ENCODE data around the gene SPEN. TPM values are rescaled to one million over a fixed set of nuclear protein-coding genes. Genes with fewer than 3 reads are reported as not detected.

SPEN gene
- total RNA-seq, 2 donors from 2014 or later, result 27.8 to 38.9 TPM

- no peak for ATAC-seq
- H3K4me1 ChIP-seq, result peaks cover 29% of the 10 kb centered on the region
Observed at GRCh38 chr1:15970911-15971310, 123.4 kb downstream of the SPEN start.

DNA sequence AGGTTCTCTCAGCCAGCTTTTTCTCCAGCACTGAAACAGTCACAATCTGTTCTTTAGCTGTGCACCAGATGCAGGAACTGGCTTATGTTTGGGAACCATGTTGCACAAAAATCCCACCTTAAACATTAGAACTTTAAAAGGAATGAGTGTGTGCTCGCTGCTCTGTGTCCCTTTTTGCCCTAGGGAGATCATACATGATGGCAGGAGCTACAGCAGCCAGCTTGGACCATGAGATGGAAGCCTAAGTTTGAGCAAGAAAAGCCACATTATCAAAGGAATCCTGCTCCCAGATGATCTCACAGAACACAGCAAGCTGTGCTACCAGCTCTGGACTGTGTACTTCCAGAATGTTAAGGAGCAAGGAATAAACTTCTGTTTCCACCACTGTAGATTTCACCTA is 124.9 kb downstream of the SPEN start:
- H3K36me3 ChIP-seq (replicated peaks in 1 of 2; ENCODE audit: insufficient read depth in 1 of 2, low read depth in 2 of 2), result peaks cover 0 to 7% of the 10 kb centered on the region in 2 donors
- no peak overlapping the region for H3K4me3 ChIP-seq
- DNase-seq (no peak), ATAC-seq (no peak)
- H3K9me3 ChIP-seq, result no peaks in the 10 kb centered on the region
- WGBS, 2 donors, result 78 to 100% methylated on average over 1 of the region's 1 CpG
- H3K27ac ChIP-seq, result no peak overlapping the region
- H3K4me1 ChIP-seq, result peaks cover 22% of the 10 kb centered on the region
- no peak for TF ChIP-seq POLR2A (IDR thresholded peaks at IDR 0.05)
- TF ChIP-seq CTCF (IDR thresholded peaks at IDR 0.05), result no peak
- intact Hi-C loops (cut with DNase I), result no loop called here
- H3K27me3 ChIP-seq, result no peaks in the 10 kb centered on the region

More at GRCh38 chr1:15970911-15971310, 123.4 kb downstream of the SPEN start:
- no peak overlapping the region for H3K4me3 ChIP-seq
- no peaks in the 10 kb centered on the region for H3K9me3 ChIP-seq
- intact Hi-C loops (cut with DNase I), result no loop called here
- DNase-seq, result no peak
- H3K36me3 ChIP-seq (replicated peaks in 1 of 2; ENCODE audit: insufficient read depth in 1 of 2, low read depth in 2 of 2), result peaks cover 0 to 7% of the 10 kb centered on the region in 2 donors
- no peaks in the 10 kb centered on the region for H3K27me3 ChIP-seq
- TF ChIP-seq CTCF (IDR thresholded peaks at IDR 0.05) (no peak), POLR2A (IDR thresholded peaks at IDR 0.05) (no peak)
- no peak overlapping the region for H3K27ac ChIP-seq

- no peak for DNase-seq
- ATAC-seq, result no peak
- peaks cover 0 to 7% of the 10 kb centered on the region in 2 donors for H3K36me3 ChIP-seq (replicated peaks in 1 of 2; ENCODE audit: insufficient read depth in 1 of 2, low read depth in 2 of 2)
- H3K9me3 ChIP-seq, result no peaks in the 10 kb centered on the region
- H3K27me3 ChIP-seq, result no peaks in the 10 kb centered on the region
- no peak overlapping the region for H3K27ac ChIP-seq
- 84 to 90% methylated on average over 4 of the region's 4 CpGs for WGBS, 2 donors
- intact Hi-C loops (cut with DNase I), result no loop called here
- peaks cover 22% of the 10 kb centered on the region for H3K4me1 ChIP-seq
- H3K4me3 ChIP-seq, result no peak overlapping the region
- TF ChIP-seq POLR2A (IDR thresholded peaks at IDR 0.05) (no peak), CTCF (IDR thresholded peaks at IDR 0.05) (no peak)
Observed at GRCh38 chr1:15973772-15974171, 126.3 kb downstream of the SPEN start.

DNA sequence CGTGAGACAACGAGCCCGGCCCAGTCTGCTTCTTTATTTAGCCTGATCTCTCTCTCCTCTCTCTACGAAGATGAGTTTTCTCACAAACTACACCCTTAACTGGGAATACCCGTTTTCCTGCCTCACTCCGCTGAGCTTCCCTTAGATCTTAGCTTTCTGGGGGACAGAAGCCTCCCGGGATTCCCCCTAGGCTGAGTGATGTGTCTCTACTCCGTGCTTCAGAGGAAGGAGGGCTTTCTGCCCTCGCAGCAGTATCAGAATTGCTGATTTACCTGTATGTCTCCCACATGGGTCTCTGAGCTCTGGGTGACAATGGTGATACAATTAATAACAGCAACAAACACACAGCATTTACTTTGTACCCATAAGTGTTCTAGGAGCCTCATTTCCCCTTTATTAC is 127.3 kb downstream of the SPEN start:
- ATAC-seq, result no peak
- H3K27ac ChIP-seq, result no peak overlapping the region
- intact Hi-C loops (cut with DNase I), result no loop called here
- H3K36me3 ChIP-seq (replicated peaks in 1 of 2; ENCODE audit: insufficient read depth in 1 of 2, low read depth in 2 of 2), result peaks cover 0 to 7% of the 10 kb centered on the region in 2 donors
- peak overlapping the region; percentile 61 to 89 for H3K4me3 ChIP-seq
- H3K4me1 ChIP-seq, result peaks cover 22% of the 10 kb centered on the region
- no peak for DNase-seq
- WGBS, 2 donors, result 51 to 53% methylated on average over 9 of the region's 9 CpGs
- TF ChIP-seq CTCF (IDR thresholded peaks at IDR 0.05), result no peak
- TF ChIP-seq POLR2A (IDR thresholded peaks at IDR 0.05), result no peak
- no peaks in the 10 kb centered on the region for H3K27me3 ChIP-seq
- H3K9me3 ChIP-seq, result no peaks in the 10 kb centered on the region

- DNase-seq (peak in 2 of 4 donors; percentile 35 to 41), ATAC-seq (peak; percentile 31)
- peak overlapping the region; percentile 61 to 89 for H3K4me3 ChIP-seq
- 0 to 2% methylated on average over 10 to 47 of the region's 47 CpGs for WGBS, 2 donors
- peaks cover 0 to 7% of the 10 kb centered on the region in 2 donors for H3K36me3 ChIP-seq (replicated peaks in 1 of 2; ENCODE audit: insufficient read depth in 1 of 2, low read depth in 2 of 2)
- intact Hi-C loops (cut with DNase I), result no loop called here
- no peaks in the 10 kb centered on the region for H3K9me3 ChIP-seq
- peak overlapping the region; percentile 12 to 77 (median 58) for H3K27ac ChIP-seq
- TF ChIP-seq POLR2A (IDR thresholded peaks at IDR 0.05) (no peak), CTCF (IDR thresholded peaks at IDR 0.05) (no peak)
- no peaks in the 10 kb centered on the region for H3K27me3 ChIP-seq
- peaks cover 22% of the 10 kb centered on the region for H3K4me1 ChIP-seq
Observed at GRCh38 chr1:15975358-15975804, 127.9 kb downstream of the SPEN start.
